K562 (cell line): Measurements from ENCODE around the gene ARMC6. TPM values are rescaled to one million over a fixed set of nuclear protein-coding genes. Genes with fewer than 3 reads are reported as not detected.

Experiments
- ARID2 ChIP-seq: fragments of 450-650 bp; IDR thresholded peaks from 2 replicates; pipeline ENCODE4 v1.6.1; 2017; ENCODE audit warnings: antibody characterized with exemption, mild to moderate bottlenecking
- ATF7 ChIP-seq: fragments of 450-650 bp; IDR thresholded peaks from 2 replicates; pipeline ENCODE4 v1.7.1; 2014; ENCODE audit warnings: mild to moderate bottlenecking, moderate library complexity
- CBFA2T2 ChIP-seq: fragments of 450-650 bp; conservative IDR thresholded peaks from 2 replicates; pipeline ENCODE4 v1.6.1; 2017; ENCODE audit warnings: mild to moderate bottlenecking
- CEBPG ChIP-seq, 3 experiments: fragments of 200-800 bp in 1 of 3; sonication (Bioruptor generic) in 1 of 3; sonication (generic) in 1 of 3; formaldehyde crosslinking in 1 of 3; IDR thresholded peaks in 2 of 3; conservative IDR thresholded peaks in 1 of 3; 2 replicates each; pipeline versions ENCODE4 v1.6.1 to v1.8.0; 2016 to 2022; ENCODE audit warnings: missing compliant biosample characterization in 2 of 3, missing genetic modification characterization in 2 of 3, mild to moderate bottlenecking in 1 of 3, missing genetic modification reagents in 1 of 3
- CHD1 ChIP-seq: fragments of 200-600 bp; sonication (generic); IDR thresholded peaks from one replicate; pipeline ENCODE4 v1.6.1; 2012; ENCODE audit warnings: mild to moderate bottlenecking, moderate library complexity, low read length, inconsistent platforms
- CSDE1 ChIP-seq, 2 experiments: fragments of 450-650 bp; IDR thresholded peaks; 2 replicates each; pipeline ENCODE4 v1.6.1; 2016; ENCODE audit warnings: mild to moderate bottlenecking in 1 of 2
- EGR1 ChIP-seq: fragments of 450-650 bp; conservative IDR thresholded peaks from 2 replicates; pipeline ENCODE4 v1.6.1; 2017; ENCODE audit warnings: mild to moderate bottlenecking
- MYNN ChIP-seq, 2 experiments: sonication (generic); formaldehyde crosslinking in 1 of 2; IDR thresholded peaks; 2 replicates each; pipeline versions ENCODE4 v1.5.0 to v1.6.1; 2016 to 2020; ENCODE audit warnings: antibody characterized with exemption in 1 of 2, missing genetic modification reagents in 1 of 2
- NFATC3 ChIP-seq: fragments of 450-650 bp; IDR thresholded peaks from 2 replicates; pipeline ENCODE4 v1.6.1; 2017; ENCODE audit warnings: mild to moderate bottlenecking
- NFYB ChIP-seq: IDR thresholded peaks from 2 replicates; pipeline ENCODE4 v1.6.1; 2011; ENCODE audit warnings: mild to moderate bottlenecking, moderate library complexity; ENCODE audit not compliant: insufficient read length; ENCODE audit errors: extremely low read depth
- NONO ChIP-seq, 2 experiments: fragments of 200-400 bp in 1 of 2; fragments of 450-650 bp in 1 of 2; formaldehyde crosslinking in 1 of 2; IDR thresholded peaks; 2 replicates each; pipeline ENCODE4 v1.6.1; 2017; ENCODE audit warnings: low read depth in 2 of 2, mild to moderate bottlenecking in 2 of 2, moderate library complexity in 2 of 2, low read length in 1 of 2
- NR0B1 ChIP-seq: fragments of 450-650 bp; IDR thresholded peaks from one replicate; pipeline ENCODE4 v1.6.1; 2018; ENCODE audit warnings: mild to moderate bottlenecking, moderate library complexity; ENCODE audit not compliant: partially characterized antibody
- POLR2G ChIP-seq: fragments of 200-400 bp; formaldehyde crosslinking; IDR thresholded peaks from 2 replicates; pipeline ENCODE4 v1.6.1; 2017; ENCODE audit warnings: low read depth, mild to moderate bottlenecking, antibody characterized with exemption, low read length, moderate library complexity
- PYGO2 ChIP-seq: fragments of 450-650 bp; IDR thresholded peaks from 2 replicates; pipeline ENCODE4 v1.6.1; 2016; ENCODE audit warnings: mild to moderate bottlenecking, missing genetic modification characterization, moderate library complexity, missing compliant biosample characterization
- RB1 ChIP-seq: fragments of 450-650 bp; IDR thresholded peaks from 2 replicates; pipeline ENCODE4 v1.6.1; 2017; ENCODE audit warnings: low read depth, mild to moderate bottlenecking
- SMAD1 ChIP-seq: fragments of 150-350 bp; IDR thresholded peaks from 2 replicates; pipeline ENCODE4 v1.6.1; 2014; ENCODE audit warnings: low read length, low read depth; ENCODE audit not compliant: partially characterized antibody
- SMARCE1 ChIP-seq: fragments of 450-650 bp; IDR thresholded peaks from 2 replicates; pipeline ENCODE4 v1.7.1; 2016; ENCODE audit warnings: mild to moderate bottlenecking
- THRA ChIP-seq: fragments of 450-650 bp; IDR thresholded peaks from 2 replicates; pipeline ENCODE4 v1.6.1; 2017; ENCODE audit warnings: mild to moderate bottlenecking, moderate library complexity
- ZFP1 ChIP-seq: fragments of 450-650 bp; formaldehyde crosslinking; IDR thresholded peaks from 2 replicates; pipeline ENCODE4 v1.4.0; 2020; ENCODE audit warnings: mild to moderate bottlenecking, mixed read lengths
- ZFP36 ChIP-seq: fragments of 150-350 bp; IDR thresholded peaks from 2 replicates; pipeline ENCODE4 v1.6.1; 2018; ENCODE audit warnings: low read length, low read depth; ENCODE audit not compliant: partially characterized antibody
- ZFX ChIP-seq: sonication (generic); formaldehyde crosslinking; IDR thresholded peaks from 2 replicates; pipeline ENCODE4 v1.8.0; 2022; ENCODE audit warnings: mild to moderate bottlenecking, missing genetic modification reagents, moderate library complexity
- ZKSCAN1 ChIP-seq: fragments of 150-350 bp; IDR thresholded peaks from 2 replicates; pipeline ENCODE4 v1.6.1; 2016; ENCODE audit warnings: low read depth, low read length
- ZNF583 ChIP-seq: fragments of 250-450 bp; sonication (Bioruptor Pico); IDR thresholded peaks from 2 replicates; pipeline ENCODE4 v1.4.0; 2020
- polyA plus RNA-seq, 8 experiments: library from polyadenylated mRNA; depleted of rRNA in 4 of 8; stranded (reverse) in 5 of 8; unstranded in 3 of 8; fragments of >200 nt; fragmentation: Nextera tagmentation in 2 of 8; fragmentation: Illumina TruSeq in 1 of 8; extraction: Ambion mirVana in 2 of 8; extraction: Trizol in 1 of 8; gene quantifications; 2 replicates each; pipeline versions ENCODE4 v1.2.1 to v1.2.3, GENCODE V29; 2011 to 2014; ENCODE audit warnings: inconsistent platforms in 1 of 8, missing spikeins in 1 of 8
- total RNA-seq, 7 experiments: library from RNA; depleted of rRNA in 6 of 7; stranded (reverse); fragments of >200 nt in 6 of 7; fragmentation: Illumina TruSeq in 2 of 7; extraction: Trizol in 2 of 7; gene quantifications; 2 replicates each; pipeline versions ENCODE4 v1.2.1 to v1.2.3, GENCODE V29; 2011 to 2021; ENCODE audit warnings: low replicate concordance in 1 of 7
- TF ChIP-seq, protein P1 (sequence below): IDR thresholded peaks from 2 replicates; pipeline ENCODE4 v1.6.1; 2011; ENCODE audit warnings: borderline replicate concordance, low read depth, mild to moderate bottlenecking, moderate library complexity, low read length; ENCODE audit not compliant: insufficient read depth, poor library complexity, severe bottlenecking

Gene ARMC6
- total and polyA plus RNA-seq, 9 of the 15 experiments (the other 6 are each of a cell fraction or from before 2014, with no cell fraction given), result 2.1 to 93.4 (median 63.6) TPM

DNA sequence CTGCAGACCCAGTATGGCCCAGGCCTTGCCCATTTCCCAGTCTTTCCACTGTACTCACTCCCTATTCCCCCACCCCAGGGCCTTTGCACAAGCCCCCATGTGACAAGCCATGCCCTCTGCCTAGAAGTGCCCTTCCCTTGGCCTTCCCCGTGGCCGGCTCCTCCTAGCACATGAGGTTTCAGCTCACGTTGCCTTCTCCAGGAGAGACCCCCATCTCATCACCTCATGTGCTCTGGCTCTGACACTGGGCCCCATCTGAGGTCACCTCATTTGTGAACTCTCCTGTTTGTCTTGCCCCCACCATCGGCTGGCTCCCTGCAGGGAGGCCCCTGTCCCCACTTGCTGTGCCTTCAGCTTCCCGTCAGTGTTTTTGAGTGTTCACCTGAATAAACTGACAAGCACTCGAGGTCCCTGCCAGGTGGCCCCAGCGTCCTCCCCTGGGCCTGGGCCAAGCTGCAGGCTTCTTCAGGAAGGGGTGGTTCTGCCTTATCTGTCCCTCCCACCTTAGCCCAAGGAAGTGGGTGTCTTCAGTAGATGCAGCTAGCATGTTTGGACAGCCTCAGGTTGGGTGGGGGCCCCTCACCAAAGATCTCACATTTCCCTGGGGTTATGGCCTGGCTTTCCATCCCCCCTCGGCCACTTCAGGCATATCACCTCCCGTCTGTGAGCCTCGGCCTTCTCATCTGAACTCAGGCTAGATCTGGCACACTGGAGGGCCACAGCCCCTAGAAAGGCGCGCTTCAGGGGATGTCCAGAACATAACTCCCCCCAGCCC lies 26.6 kb downstream of the ARMC6 start (continued):
- TF ChIP-seq THRA, result no peak
- TF ChIP-seq SMAD1, result peak; percentile 82
- TF ChIP-seq MYNN (IDR thresholded peaks at IDR 0.05), result peak; percentile 86
- no peak for TF ChIP-seq MYNN (CRISPR knock-in tag; IDR thresholded peaks at IDR 0.05)
- TF ChIP-seq NR0B1, result no peak
- no peak for TF ChIP-seq NFATC3
- 0 out of 2 replicates have a peak, but pooled peaks have one; percentile 34 for TF ChIP-seq ZKSCAN1
- TF ChIP-seq CBFA2T2, result peak; percentile 99
- peak; percentile 65 for TF ChIP-seq ATF7
- TF ChIP-seq RB1, result peak; percentile 64; the same call in 1 of the 2 replicates
- TF ChIP-seq EGR1, result peak; percentile 85
- TF ChIP-seq CEBPG (CRISPR knock-in tag; IDR thresholded peaks at IDR 0.05), result no peak
- TF ChIP-seq CEBPG (tag; conservative IDR thresholded peaks at IDR 0.05 in 1 of 2, IDR thresholded peaks at IDR 0.05 in 1 of 2), result no peak
- no peak for TF ChIP-seq ZFP36
- no peak for TF ChIP-seq NFYB
- TF ChIP-seq NONO (IDR thresholded peaks at IDR 0.05; ENCODE audit: low read depth in 2 of 2, low read length in 1 of 2), result peak in 1 of 2 experiments; percentile 63; a peak in 1 of 4 replicates
- no peak for TF ChIP-seq CSDE1 (IDR thresholded peaks at IDR 0.05)
- TF ChIP-seq POLR2G, result peak; percentile 75
- TF ChIP-seq SMARCE1, result peak; percentile 88
- no peak for TF ChIP-seq ZNF583 (CRISPR knock-in tag)
- TF ChIP-seq CHD1, result no peak
- TF ChIP-seq, protein P1, sequence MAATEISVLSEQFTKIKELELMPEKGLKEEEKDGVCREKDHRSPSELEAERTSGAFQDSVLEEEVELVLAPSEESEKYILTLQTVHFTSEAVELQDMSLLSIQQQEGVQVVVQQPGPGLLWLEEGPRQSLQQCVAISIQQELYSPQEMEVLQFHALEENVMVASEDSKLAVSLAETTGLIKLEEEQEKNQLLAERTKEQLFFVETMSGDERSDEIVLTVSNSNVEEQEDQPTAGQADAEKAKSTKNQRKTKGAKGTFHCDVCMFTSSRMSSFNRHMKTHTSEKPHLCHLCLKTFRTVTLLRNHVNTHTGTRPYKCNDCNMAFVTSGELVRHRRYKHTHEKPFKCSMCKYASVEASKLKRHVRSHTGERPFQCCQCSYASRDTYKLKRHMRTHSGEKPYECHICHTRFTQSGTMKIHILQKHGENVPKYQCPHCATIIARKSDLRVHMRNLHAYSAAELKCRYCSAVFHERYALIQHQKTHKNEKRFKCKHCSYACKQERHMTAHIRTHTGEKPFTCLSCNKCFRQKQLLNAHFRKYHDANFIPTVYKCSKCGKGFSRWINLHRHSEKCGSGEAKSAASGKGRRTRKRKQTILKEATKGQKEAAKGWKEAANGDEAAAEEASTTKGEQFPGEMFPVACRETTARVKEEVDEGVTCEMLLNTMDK, result no peak
- no peak for TF ChIP-seq PYGO2 (tag)
- TF ChIP-seq ARID2, result no peak
- TF ChIP-seq ZFP1, result no peak
- TF ChIP-seq ZFX (CRISPR knock-in tag), result peak; percentile 76; the same call in 1 of the 2 replicates
